Nephron progenitor cell (in vitro differentiated cells): Measurements from ENCODE around the gene RPRD1B.
"Not testable (repeated sequence)": the region's sequence is repeated elsewhere in the genome, so short reads cannot be mapped to it uniquely, and the experiment has no call there.

Experiments used
- DNase-seq: peaks from one replicate; pipeline ENCODE4 v3.0.0; 2021
- H3K27ac Mint-ChIP-seq: 2 replicates; pipeline ENCODE4 v1.8.0; 2021; ENCODE audit warnings: mild to moderate bottlenecking, moderate library complexity, mixed read lengths
- H3K27me3 Mint-ChIP-seq: 2 replicates; pipeline ENCODE4 v1.8.0; 2021; ENCODE audit warnings: mild to moderate bottlenecking, low read depth, mixed read lengths; ENCODE audit not compliant: poor library complexity
- H3K36me3 Mint-ChIP-seq: 2 replicates; pipeline ENCODE4 v1.8.0; 2021; ENCODE audit warnings: low read depth, mixed read lengths
- H3K4me1 Mint-ChIP-seq: 2 replicates; pipeline ENCODE4 v1.8.0; 2021; ENCODE audit warnings: mixed read lengths
- H3K4me3 Mint-ChIP-seq: 2 replicates; pipeline ENCODE4 v1.8.0; 2021; ENCODE audit warnings: mild to moderate bottlenecking, moderate library complexity, mixed read lengths
- H3K9me3 Mint-ChIP-seq: 2 replicates; pipeline ENCODE4 v1.8.0; 2021; ENCODE audit warnings: mild to moderate bottlenecking, moderate library complexity, mixed read lengths
- TF ChIP-seq, protein P1 (sequence below): fragments of 200-600 bp; sonication (generic); IDR thresholded peaks from 2 replicates; pipeline ENCODE4 v1.5.0; 2021; ENCODE audit warnings: antibody characterized with exemption

RPRD1B gene

GRCh38 chr20:38005903-38006302, 27.6 kb upstream of the RPRD1B start:
- no peak overlapping the region for H3K4me3 Mint-ChIP-seq
- no peak overlapping the region for H3K27ac Mint-ChIP-seq
- H3K4me1 Mint-ChIP-seq, result no peaks in the 10 kb centered on the region
- TF ChIP-seq, protein P1, sequence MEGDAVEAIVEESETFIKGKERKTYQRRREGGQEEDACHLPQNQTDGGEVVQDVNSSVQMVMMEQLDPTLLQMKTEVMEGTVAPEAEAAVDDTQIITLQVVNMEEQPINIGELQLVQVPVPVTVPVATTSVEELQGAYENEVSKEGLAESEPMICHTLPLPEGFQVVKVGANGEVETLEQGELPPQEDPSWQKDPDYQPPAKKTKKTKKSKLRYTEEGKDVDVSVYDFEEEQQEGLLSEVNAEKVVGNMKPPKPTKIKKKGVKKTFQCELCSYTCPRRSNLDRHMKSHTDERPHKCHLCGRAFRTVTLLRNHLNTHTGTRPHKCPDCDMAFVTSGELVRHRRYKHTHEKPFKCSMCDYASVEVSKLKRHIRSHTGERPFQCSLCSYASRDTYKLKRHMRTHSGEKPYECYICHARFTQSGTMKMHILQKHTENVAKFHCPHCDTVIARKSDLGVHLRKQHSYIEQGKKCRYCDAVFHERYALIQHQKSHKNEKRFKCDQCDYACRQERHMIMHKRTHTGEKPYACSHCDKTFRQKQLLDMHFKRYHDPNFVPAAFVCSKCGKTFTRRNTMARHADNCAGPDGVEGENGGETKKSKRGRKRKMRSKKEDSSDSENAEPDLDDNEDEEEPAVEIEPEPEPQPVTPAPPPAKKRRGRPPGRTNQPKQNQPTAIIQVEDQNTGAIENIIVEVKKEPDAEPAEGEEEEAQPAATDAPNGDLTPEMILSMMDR, result no peak
- H3K27me3 Mint-ChIP-seq, result no peaks in the 10 kb centered on the region
- DNase-seq, result no peak
- no peaks in the 10 kb centered on the region for H3K9me3 Mint-ChIP-seq
- peaks cover 57% of the 10 kb centered on the region for H3K36me3 Mint-ChIP-seq

DNA sequence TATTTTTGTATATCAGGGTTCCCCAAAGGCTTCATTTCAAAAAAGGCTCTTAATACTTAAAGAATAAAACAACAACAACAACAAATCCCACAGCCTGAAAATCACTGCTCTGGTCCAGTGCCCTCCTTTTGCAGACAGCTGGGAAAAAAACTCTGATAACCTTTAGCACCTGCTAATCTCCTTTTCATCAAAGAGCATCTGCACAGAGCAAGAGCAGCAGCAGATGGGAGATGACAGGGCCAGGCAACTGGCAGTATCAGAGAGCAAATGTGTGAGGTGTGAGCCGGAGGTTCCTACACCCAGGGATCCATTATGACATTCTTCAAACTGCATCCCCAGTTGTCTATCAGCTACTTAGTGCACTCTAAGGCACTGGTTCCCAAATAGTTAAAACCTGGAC, 26.0 kb upstream of the RPRD1B start:
- H3K4me3 Mint-ChIP-seq, result no peak overlapping the region
- no peak overlapping the region for H3K27ac Mint-ChIP-seq
- no peaks in the 10 kb centered on the region for H3K4me1 Mint-ChIP-seq
- no peak for DNase-seq
- no peaks in the 10 kb centered on the region for H3K27me3 Mint-ChIP-seq
- H3K36me3 Mint-ChIP-seq, result peaks cover 61% of the 10 kb centered on the region
- no peaks in the 10 kb centered on the region for H3K9me3 Mint-ChIP-seq
- TF ChIP-seq, protein P1, result no peak

DNA sequence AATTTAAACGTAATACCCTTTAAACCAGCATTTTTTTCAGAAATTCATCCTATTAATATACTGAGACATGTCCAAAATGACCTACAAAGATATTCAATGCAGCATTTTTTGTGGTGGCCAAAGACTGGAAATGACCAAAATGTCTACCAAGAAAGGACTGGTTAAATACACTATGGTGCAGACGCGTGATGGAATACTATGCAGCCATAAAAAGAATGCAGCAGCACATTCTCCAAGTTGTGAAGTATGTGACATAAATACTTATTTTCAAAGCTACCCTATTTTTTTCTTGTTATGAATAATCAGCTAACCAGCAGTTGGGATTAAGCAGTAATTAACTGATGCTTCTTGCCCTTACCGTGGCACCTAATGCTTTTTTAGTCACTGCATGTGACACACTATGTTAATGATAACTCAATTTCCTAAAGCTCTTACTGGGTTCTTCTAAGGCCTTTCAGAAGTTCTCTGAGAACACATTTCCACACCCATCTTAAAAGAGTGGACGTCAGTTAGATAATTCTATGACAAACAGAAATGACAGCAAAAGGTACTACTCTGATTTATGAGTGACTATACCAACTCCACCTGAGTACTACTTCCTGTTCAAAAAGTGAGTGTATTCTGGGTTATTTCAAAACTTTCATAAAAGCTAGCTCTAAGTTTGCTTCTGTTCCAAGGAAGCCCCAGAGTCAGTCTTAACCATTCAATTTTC, 25.2 kb upstream of the RPRD1B start:
- H3K4me3 Mint-ChIP-seq, result no peak overlapping the region
- H3K36me3 Mint-ChIP-seq, result peaks cover 67% of the 10 kb centered on the region
- H3K27me3 Mint-ChIP-seq, result no peaks in the 10 kb centered on the region
- DNase-seq, result no peak
- TF ChIP-seq, protein P1, result no peak
- no peaks in the 10 kb centered on the region for H3K4me1 Mint-ChIP-seq
- no peak overlapping the region for H3K27ac Mint-ChIP-seq
- no peaks in the 10 kb centered on the region for H3K9me3 Mint-ChIP-seq

DNA sequence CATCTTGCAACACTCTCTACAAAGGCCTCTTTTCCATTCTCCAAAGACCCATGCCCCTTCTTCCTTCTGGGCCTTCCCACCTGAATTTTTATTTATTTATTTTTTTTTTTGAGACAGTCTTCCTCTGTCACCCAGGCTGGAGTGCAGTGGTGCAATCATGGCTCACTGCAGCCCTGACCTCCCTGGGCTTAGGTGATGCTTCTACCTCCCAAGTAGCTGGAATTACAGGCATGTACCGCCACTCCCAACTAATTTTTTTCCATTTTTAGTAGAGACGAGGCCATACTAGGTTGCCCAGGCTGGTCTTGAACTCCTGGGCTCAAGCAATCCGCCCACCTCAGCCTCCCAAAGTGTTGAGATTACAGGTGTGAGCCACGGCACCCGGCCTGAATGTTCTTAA, 24.1 kb upstream of the RPRD1B start:
- not testable (repeated sequence) for H3K4me1 Mint-ChIP-seq, H3K27me3 Mint-ChIP-seq, H3K9me3 Mint-ChIP-seq, DNase-seq, H3K4me3 Mint-ChIP-seq, H3K27ac Mint-ChIP-seq
- H3K36me3 Mint-ChIP-seq, result peaks cover 71% of the 10 kb centered on the region

DNA sequence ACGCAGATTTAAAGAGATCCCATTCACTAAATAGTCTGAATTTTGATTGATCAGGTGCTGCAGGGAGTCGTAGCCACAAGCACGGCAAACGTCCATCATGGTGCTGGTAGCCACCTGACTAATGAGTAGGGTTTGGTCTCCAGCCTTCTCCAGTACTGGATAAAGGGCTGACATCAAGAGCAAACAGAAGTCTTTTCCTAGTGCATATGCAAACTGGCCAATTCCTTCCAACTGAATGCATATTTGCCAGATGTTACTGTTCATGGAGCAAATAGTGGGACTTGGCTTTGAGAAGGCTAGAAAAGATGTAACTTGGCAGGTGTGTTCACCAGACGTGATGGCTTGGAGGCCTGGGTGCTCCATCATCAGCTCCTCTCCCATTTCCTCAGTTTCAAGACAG, 21.9 kb upstream of the RPRD1B start:
- peaks cover 79% of the 10 kb centered on the region for H3K36me3 Mint-ChIP-seq
- H3K4me3 Mint-ChIP-seq, result no peak overlapping the region
- H3K9me3 Mint-ChIP-seq, result peaks cover 2% of the 10 kb centered on the region
- no peaks in the 10 kb centered on the region for H3K27me3 Mint-ChIP-seq
- H3K27ac Mint-ChIP-seq, result no peak overlapping the region
- no peaks in the 10 kb centered on the region for H3K4me1 Mint-ChIP-seq
- DNase-seq, result no peak
- TF ChIP-seq, protein P1, result no peak

DNA sequence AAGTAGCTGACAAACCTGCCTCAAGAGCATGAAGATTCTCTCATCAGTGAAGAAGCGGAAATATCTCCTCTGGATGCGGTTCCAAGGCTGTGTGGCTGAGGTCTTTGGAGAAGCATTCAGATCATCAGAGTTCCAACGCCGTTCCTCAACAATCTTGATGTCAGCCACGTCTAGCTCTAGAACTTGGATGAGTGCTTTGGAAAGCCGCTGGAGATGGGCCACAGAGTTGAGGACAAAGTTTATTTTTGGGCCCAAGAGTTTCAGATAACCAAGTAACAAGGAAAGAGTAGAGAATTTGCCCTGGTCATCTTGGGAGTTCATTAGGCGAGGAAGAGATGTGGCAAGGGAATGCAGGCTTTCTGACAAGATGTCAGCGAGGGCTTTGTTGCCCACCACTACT, 21.2 kb upstream of the RPRD1B start:
- H3K27me3 Mint-ChIP-seq, result no peaks in the 10 kb centered on the region
- no peak for DNase-seq
- H3K27ac Mint-ChIP-seq, result no peak overlapping the region
- H3K4me3 Mint-ChIP-seq, result no peak overlapping the region
- TF ChIP-seq, protein P1, result no peak
- no peaks in the 10 kb centered on the region for H3K4me1 Mint-ChIP-seq
- H3K36me3 Mint-ChIP-seq, result peaks cover 85% of the 10 kb centered on the region
- H3K9me3 Mint-ChIP-seq, result peaks cover 9% of the 10 kb centered on the region
